LNCAP (cell line): ENCODE results near the gene ST6GALNAC3.

Experiments used
- TF ChIP-seq, protein P1 (sequence below): fragments of 450-650 bp; IDR thresholded peaks from 2 replicates; pipeline ENCODE4 v1.5.1; 2017; ENCODE audit warnings: mild to moderate bottlenecking

The ST6GALNAC3 gene

DNA sequence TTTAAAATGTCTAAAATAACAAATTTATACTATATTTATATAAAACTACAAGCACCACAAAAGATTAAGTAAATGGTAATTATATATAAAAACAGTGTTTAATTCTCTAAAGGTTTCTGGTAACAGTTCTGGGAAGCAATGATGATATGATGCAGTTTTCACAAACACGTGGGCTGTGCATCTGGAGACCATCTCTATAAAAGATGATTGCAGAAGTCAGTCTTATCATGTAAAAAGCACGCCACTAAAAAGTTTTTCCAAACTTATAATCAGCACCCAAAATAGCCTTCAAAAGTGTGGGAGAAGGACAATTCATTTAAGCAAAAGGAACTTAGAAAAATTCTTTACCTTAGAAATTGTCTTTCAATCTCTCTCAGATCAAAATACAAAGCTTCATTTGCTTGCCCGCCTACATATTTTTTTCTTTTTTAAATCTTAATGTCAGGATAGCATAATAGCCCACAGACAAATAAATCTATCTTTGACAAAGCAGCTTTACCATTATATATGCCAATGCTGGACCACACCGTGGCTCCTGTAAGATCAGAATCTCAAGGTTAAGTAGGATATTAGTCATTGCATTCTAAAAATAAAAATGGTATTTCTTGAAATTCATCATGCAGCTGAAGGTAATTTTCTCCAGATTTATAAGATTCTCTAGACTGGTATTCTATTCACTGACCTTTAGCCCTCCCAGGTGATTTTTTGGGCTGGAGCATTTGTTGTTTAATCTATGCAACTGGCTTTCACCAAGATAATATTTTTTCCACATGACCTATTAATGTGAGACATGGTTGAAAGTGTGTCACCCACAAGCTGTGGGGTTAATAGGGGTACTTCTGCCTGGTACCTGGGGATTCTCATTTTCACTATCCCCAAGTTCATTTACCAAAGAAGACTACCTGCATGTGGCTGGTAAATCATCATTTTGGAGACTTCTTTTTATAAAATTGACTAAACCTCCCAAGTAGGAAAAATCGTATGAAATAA lies 603.2 kb downstream of the ST6GALNAC3 start:
- TF ChIP-seq, protein P1, sequence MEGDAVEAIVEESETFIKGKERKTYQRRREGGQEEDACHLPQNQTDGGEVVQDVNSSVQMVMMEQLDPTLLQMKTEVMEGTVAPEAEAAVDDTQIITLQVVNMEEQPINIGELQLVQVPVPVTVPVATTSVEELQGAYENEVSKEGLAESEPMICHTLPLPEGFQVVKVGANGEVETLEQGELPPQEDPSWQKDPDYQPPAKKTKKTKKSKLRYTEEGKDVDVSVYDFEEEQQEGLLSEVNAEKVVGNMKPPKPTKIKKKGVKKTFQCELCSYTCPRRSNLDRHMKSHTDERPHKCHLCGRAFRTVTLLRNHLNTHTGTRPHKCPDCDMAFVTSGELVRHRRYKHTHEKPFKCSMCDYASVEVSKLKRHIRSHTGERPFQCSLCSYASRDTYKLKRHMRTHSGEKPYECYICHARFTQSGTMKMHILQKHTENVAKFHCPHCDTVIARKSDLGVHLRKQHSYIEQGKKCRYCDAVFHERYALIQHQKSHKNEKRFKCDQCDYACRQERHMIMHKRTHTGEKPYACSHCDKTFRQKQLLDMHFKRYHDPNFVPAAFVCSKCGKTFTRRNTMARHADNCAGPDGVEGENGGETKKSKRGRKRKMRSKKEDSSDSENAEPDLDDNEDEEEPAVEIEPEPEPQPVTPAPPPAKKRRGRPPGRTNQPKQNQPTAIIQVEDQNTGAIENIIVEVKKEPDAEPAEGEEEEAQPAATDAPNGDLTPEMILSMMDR, result no peak

DNA sequence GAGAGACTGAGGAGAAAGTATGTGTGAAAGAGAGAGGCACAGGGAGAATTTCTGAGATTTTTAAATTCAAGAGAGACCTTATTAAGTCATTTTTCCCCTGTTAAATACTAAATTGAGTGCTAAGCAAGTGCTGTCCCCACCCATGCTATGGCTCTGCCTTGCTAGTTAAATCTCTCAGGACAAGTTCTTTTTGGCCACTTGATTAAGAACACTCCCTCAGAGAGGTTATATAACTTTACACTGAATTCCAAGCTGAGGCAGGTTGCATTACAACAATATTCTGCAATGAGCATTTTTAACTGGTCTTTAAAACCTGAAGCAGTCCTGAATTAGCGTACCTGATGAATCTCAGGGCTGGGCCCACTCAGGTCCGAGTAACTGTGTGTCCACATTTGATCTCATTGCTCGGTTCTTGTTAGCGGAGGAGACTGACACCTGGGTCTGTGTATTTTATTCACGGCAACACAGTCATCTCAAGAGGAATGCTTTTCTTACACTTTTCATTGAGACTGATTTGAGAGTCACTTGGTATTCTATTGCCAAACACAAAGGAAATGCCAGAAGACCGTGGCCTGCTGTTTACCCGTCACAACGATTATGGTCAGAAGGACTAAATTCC lies 605.1 kb downstream of the ST6GALNAC3 start:
- TF ChIP-seq, protein P1, result no peak

GRCh38 chr1:76680651-76681050 lies 606.1 kb downstream of the ST6GALNAC3 start:
- TF ChIP-seq, protein P1, result no peak

- TF ChIP-seq, protein P1, result no peak
These were observed 607.6 kb downstream of the ST6GALNAC3 start for GRCh38 chr1:76682138-76682537.
